ENCODE data around the gene PPP1R14D. TPM values are rescaled to one million over a fixed set of nuclear protein-coding genes. Genes with fewer than 3 reads are reported as not detected.
"Not testable (repeated sequence)": the region's sequence is repeated elsewhere in the genome, so short reads cannot be mapped to it uniquely, and the experiment has no call there.

The PPP1R14D gene
- total and polyA plus RNA-seq, 10 donors: 0.30 TPM; not detected in 9

DNA sequence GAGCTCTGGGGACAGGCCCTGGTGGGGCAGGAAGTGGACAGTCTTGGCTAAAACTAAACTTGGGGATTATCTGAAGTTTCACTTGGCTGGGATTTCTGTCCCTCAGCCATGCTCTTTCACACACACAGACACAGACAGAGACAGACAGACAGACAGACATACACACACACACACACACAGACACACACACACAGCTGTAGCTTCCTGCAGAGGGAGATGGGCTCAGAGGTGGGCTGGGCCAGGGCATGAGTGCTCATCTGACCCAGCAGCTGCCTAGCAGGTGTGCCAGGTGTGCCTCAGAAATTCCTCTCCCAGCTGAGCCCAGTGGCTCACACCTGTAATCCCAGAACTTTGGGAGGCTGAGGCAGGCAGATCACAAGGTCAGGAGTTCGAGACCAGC is 42.2 kb upstream of the PPP1R14D start:
- Histone ChIP-seq H3K27me3 (replicated peaks in 1 of 7) (peaks cover 0 to 27% (median 5%) of the 10 kb centered on the region in 7 donors), H3K9me3 (no peaks in the 10 kb centered on the region), H3K36me3 (no peaks in the 10 kb centered on the region), H3K27ac (no peak overlapping the region), H3K4me3 (no peak overlapping the region), H3K4me1 (peaks cover 0 to 24% (median 15%) of the 10 kb centered on the region in 6 donors)
- DNase-seq: no peak
- TF ChIP-seq, protein P1, sequence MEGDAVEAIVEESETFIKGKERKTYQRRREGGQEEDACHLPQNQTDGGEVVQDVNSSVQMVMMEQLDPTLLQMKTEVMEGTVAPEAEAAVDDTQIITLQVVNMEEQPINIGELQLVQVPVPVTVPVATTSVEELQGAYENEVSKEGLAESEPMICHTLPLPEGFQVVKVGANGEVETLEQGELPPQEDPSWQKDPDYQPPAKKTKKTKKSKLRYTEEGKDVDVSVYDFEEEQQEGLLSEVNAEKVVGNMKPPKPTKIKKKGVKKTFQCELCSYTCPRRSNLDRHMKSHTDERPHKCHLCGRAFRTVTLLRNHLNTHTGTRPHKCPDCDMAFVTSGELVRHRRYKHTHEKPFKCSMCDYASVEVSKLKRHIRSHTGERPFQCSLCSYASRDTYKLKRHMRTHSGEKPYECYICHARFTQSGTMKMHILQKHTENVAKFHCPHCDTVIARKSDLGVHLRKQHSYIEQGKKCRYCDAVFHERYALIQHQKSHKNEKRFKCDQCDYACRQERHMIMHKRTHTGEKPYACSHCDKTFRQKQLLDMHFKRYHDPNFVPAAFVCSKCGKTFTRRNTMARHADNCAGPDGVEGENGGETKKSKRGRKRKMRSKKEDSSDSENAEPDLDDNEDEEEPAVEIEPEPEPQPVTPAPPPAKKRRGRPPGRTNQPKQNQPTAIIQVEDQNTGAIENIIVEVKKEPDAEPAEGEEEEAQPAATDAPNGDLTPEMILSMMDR (IDR thresholded peaks at IDR 0.05 in 8 of 11, conservative IDR thresholded peaks at IDR 0.05 in 3 of 11): no peak
- TF ChIP-seq POLR2A (IDR thresholded peaks at IDR 0.05) (no peak), POLR2AphosphoS5 (IDR thresholded peaks at IDR 0.05) (no peak)
- intact Hi-C loops (cut with DNase I; ENCODE audit: low total_unique reads): no loop called here
- WGBS, 5 donors: 82 to 100% (median 96%) methylated on average over 1 of the region's 1 CpG

DNA sequence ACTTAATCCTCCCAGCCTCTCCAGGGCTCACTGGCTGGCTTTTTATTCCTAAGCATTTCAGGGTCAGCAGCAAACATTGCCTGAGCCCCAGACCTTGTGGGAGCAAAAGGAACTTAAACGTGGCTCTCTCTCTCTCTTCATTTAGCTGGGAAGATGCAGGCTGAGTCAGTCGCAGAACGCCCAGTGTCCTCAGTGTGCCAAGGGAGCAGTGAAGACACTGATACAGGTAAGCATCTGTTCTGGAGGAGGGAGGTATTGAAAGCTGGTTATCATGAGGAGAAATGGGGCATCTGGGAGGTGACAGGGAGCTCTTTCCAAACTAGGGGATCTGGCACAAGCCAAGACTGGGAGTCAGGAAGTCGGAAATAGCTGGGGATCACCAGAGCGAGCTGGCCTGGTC is 41.2 kb upstream of the PPP1R14D start:
- TF ChIP-seq POLR2A (IDR thresholded peaks at IDR 0.05) (no peak), POLR2AphosphoS5 (IDR thresholded peaks at IDR 0.05) (no peak)
- TF ChIP-seq, protein P1 (IDR thresholded peaks at IDR 0.05 in 8 of 11, conservative IDR thresholded peaks at IDR 0.05 in 3 of 11): no peak
- Histone ChIP-seq H3K4me1 (peaks cover 0 to 24% (median 15%) of the 10 kb centered on the region in 6 donors), H3K27me3 (replicated peaks in 1 of 7) (peaks cover 0 to 26% (median 5%) of the 10 kb centered on the region in 7 donors), H3K9me3 (no peaks in the 10 kb centered on the region), H3K36me3 (no peaks in the 10 kb centered on the region), H3K27ac (no peak overlapping the region), H3K4me3 (no peak overlapping the region)
- no peak for DNase-seq
- intact Hi-C loops (cut with DNase I; ENCODE audit: low total_unique reads): no loop called here
- WGBS, 5 donors: 72 to 88% (median 82%) methylated on average over 5 of the region's 5 CpGs

DNA sequence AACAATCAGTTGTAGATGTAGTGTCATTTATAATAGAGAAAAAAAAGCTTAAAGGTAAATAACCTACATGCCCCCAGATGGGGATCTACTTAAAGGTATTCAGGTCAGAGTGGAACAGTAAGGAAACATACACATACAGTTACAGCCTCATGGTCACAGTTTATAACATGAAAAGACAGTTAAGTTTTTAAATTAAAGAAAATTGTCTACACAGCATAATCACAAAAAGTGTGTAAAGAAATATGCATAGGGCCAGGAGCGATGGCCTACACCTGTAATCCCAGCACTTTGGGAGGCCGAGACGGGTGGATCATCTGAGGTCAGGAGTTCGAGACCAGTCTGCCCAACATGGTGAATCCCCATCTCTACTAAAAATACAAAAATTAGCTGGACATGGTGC is 38.7 kb upstream of the PPP1R14D start:
- TF ChIP-seq, protein P1 (IDR thresholded peaks at IDR 0.05 in 8 of 11, conservative IDR thresholded peaks at IDR 0.05 in 3 of 11): no peak
- no peak for TF ChIP-seq POLR2A (IDR thresholded peaks at IDR 0.05)
- no peak for TF ChIP-seq POLR2AphosphoS5 (IDR thresholded peaks at IDR 0.05)
- Histone ChIP-seq H3K27ac (no peak overlapping the region), H3K9me3 (no peaks in the 10 kb centered on the region), H3K27me3 (replicated peaks in 1 of 7) (peaks cover 0 to 7% (median 0%) of the 10 kb centered on the region in 7 donors), H3K36me3 (no peaks in the 10 kb centered on the region), H3K4me1 (peaks cover 0 to 2% (median 0%) of the 10 kb centered on the region in 6 donors), H3K4me3 (no peak overlapping the region)
- 89 to 96% (median 92%) methylated on average over 4 of the region's 4 CpGs for WGBS, 5 donors
- DNase-seq: no peak
- intact Hi-C loops (cut with DNase I; ENCODE audit: low total_unique reads): no loop called here

- WGBS, 5 donors: 49 to 80% (median 78%) methylated on average over 3 to 4 of the region's 4 CpGs
- H3K27me3 ChIP-seq (replicated peaks in 1 of 7): peaks cover 0 to 6% (median 0%) of the 10 kb centered on the region in 7 donors
- no peaks in the 10 kb centered on the region for H3K36me3 ChIP-seq
- intact Hi-C loops (cut with DNase I; ENCODE audit: low total_unique reads): no loop called here
- no peak for DNase-seq
- peaks cover 0 to 7% (median 3%) of the 10 kb centered on the region in 6 donors for H3K4me1 ChIP-seq
- no peak for TF ChIP-seq POLR2A (IDR thresholded peaks at IDR 0.05)
- TF ChIP-seq, protein P1 (IDR thresholded peaks at IDR 0.05 in 8 of 11, conservative IDR thresholded peaks at IDR 0.05 in 3 of 11): no peak
- no peak for TF ChIP-seq POLR2AphosphoS5 (IDR thresholded peaks at IDR 0.05)
- no peak overlapping the region for H3K4me3 ChIP-seq
- no peak overlapping the region for H3K27ac ChIP-seq
- no peaks in the 10 kb centered on the region for H3K9me3 ChIP-seq
Measured at GRCh38 chr15:40863660-40864270, 35.3 kb upstream of the PPP1R14D start.

DNA sequence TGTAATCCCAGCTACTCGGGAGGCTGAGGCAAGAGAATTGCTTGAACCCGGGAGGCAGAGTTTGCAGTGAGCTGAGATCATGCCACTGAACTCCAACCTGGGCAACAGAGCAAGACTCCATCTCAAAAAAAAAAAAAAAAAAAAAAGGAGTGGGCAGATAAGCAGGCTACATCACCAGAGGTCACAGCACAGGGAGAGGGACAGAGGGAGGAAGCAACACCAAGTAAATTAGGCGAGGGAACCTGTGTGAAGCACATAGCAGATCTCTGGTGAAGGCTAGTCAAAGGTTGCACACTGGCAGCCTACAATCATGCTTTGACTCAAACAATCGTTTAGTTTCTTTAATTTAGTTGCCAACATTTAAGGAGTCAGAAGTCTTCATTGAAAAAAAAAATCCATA is 32.6 kb upstream of the PPP1R14D start:
- H3K4me3 ChIP-seq; H3K9me3 ChIP-seq; H3K27ac ChIP-seq; intact Hi-C loops (cut with DNase I; ENCODE audit: low total_unique reads); H3K27me3 ChIP-seq (replicated peaks in 1 of 7); DNase-seq: not testable (repeated sequence)
- H3K36me3 ChIP-seq: peaks cover 0 to 10% (median 0%) of the 10 kb centered on the region in 6 donors
- 76 to 86% (median 77%) methylated on average over 4 of the region's 4 CpGs for WGBS, 5 donors
- H3K4me1 ChIP-seq: peaks cover 0 to 21% (median 12%) of the 10 kb centered on the region in 6 donors

Data from spleen (tissue), 11 donors.